ENCODE data around the gene DUOXA2. TPM values are rescaled to one million over a fixed set of nuclear protein-coding genes. Genes with fewer than 3 reads are reported as not detected.
"Not testable (repeated sequence)": the region's sequence is repeated elsewhere in the genome, so short reads cannot be mapped to it uniquely, and the experiment has no call there.

The DUOXA2 gene
- total RNA-seq: 100 to 1,000 TPM in 1 of 5 donors, 10 to 100 TPM in 2, 1 to 10 TPM in 1, not detected in 1; 1.3 to 119 (median 28.0) TPM
- 10 to 100 TPM in 2 of 3 donors, 1 to 10 TPM in 1; 8.9 to 43.3 (median 25.0) TPM for polyA plus RNA-seq
- long read RNA-seq, donor 1: 0 reads
- long read RNA-seq, donor 2: 0 reads
- long read RNA-seq, donor 3: 0 reads
- long read RNA-seq, donor 4: 0 reads
- long read RNA-seq, donor 5: 0 reads
- long read RNA-seq, donor 6, partial matches to known transcripts: 0 of 1 reads
- long read RNA-seq, donor 6, other reads (novel, unspliced or antisense): 0 of 1 reads
- long read RNA-seq, donor 7: 0 reads
- long read RNA-seq, donor 8: 0 reads
- long read RNA-seq, donor 9: 0 reads
- long read RNA-seq, donor 10: 0 reads

DNA sequence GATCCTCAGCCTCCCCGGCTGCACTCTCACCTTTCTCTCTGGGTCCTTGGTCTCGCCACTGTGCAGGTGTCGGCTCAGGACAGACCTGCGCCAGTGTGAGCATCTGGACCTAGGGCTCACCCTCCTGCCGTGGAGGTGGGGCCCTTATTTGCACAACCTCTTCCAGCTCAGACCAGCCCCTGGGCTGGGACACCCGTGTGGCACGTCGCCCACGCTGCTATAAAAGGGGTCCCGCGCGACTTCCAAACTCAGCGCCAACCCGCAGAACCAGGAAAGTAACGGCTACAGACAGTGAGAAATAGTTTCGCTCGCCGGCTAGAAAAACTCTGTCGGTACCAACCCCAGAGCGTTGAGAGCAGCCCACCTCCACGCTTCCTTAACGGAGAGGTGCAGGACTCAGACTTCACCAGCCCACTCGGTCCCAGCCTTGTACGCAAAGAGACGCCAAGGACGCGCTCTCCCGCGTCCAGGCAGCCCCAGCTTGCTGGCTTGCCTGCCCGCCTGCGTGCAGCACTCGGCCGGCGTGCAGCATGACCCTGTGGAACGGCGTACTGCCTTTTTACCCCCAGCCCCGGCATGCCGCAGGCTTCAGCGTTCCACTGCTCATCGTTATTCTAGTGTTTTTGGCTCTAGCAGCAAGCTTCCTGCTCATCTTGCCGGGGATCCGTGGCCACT is at the start of gene DUOXA2, which contains the start of gene DUOX2:
TSS of gene DUOXA2 (plus strand) at position 251 of the 675 bp plus-strand sequence. CDS start at position 531, 280 bp downstream.
TSS of gene DUOX2 (minus strand) at position 97 of the 675 bp plus-strand sequence. CDS start 761 bp downstream, outside the sequence.
- peak; percentile 27 to 74 for DNase-seq
- peak within 1 kb of the TSS; percentile 19 to 52 (median 36) for H3K4me3 ChIP-seq

DNA sequence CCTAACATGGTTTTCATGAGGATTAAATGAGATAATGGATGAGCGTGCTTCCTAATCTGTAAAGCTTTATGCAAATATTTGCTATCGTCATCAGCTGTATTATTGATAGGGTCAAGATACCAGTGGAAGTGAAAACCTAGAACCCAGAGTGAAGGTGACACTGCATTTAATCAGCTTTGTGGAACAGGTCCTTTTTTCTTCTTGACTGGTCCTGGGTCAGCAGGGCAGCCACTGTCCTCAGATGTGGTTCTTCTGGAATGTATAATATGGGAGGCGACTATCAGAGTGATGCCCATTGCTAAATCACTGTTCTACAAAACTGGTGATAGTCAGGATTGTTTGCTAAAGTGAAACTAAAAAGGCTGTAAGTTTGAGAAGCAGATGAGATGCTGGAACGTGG is 49.7 kb upstream of the DUOXA2 start:
- TF ChIP-seq, protein P1, sequence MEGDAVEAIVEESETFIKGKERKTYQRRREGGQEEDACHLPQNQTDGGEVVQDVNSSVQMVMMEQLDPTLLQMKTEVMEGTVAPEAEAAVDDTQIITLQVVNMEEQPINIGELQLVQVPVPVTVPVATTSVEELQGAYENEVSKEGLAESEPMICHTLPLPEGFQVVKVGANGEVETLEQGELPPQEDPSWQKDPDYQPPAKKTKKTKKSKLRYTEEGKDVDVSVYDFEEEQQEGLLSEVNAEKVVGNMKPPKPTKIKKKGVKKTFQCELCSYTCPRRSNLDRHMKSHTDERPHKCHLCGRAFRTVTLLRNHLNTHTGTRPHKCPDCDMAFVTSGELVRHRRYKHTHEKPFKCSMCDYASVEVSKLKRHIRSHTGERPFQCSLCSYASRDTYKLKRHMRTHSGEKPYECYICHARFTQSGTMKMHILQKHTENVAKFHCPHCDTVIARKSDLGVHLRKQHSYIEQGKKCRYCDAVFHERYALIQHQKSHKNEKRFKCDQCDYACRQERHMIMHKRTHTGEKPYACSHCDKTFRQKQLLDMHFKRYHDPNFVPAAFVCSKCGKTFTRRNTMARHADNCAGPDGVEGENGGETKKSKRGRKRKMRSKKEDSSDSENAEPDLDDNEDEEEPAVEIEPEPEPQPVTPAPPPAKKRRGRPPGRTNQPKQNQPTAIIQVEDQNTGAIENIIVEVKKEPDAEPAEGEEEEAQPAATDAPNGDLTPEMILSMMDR (IDR thresholded peaks at IDR 0.05): no peak
- TF ChIP-seq POLR2AphosphoS5 (IDR thresholded peaks at IDR 0.05) (no peak), POLR2A (IDR thresholded peaks at IDR 0.05) (no peak), EP300 (IDR thresholded peaks at IDR 0.05) (no peak)
- Histone ChIP-seq H3K36me3 (peaks cover 0 to 24% (median 16%) of the 10 kb centered on the region in 4 donors), H3K27me3 (no peaks in the 10 kb centered on the region), H3K4me1 (peaks cover 0 to 10% (median 6%) of the 10 kb centered on the region in 4 donors), H3K27ac (peak overlapping the region in 1 of 5 donors; percentile 43), H3K9me3 (no peaks in the 10 kb centered on the region), H3K4me3 (no peak overlapping the region)
- DNase-seq: peak; percentile 13 to 40
- 36 to 57% (median 52%) methylated on average over 4 of the region's 4 CpGs for WGBS, 5 donors
- intact Hi-C loops (cut with DNase I; ENCODE audit: low total_unique reads): no loop called here

More for the DNA sequence above, at the start of gene DUOXA2, which contains the start of gene DUOX2:
- WGBS, 5 donors: 1 to 2% (median 2%) methylated on average over 32 to 42 of the region's 42 CpGs
- H3K36me3 ChIP-seq: no peaks in the 10 kb centered on the region
- H3K27ac ChIP-seq: peak within 1 kb of the TSS in 2 of 5 donors; percentile 36 to 56
- TF ChIP-seq POLR2AphosphoS5 (IDR thresholded peaks at IDR 0.05) (peak in 2 of 3 donors; percentile 39 to 69), POLR2A (IDR thresholded peaks at IDR 0.05) (no peak)
- intact Hi-C loops (cut with DNase I; ENCODE audit: low total_unique reads): no loop called here
- peaks cover 36 to 99% (median 74%) of the 10 kb centered on the region in 3 donors for H3K27me3 ChIP-seq
- peaks cover 38 to 62% (median 58%) of the 10 kb centered on the region in 4 donors for H3K4me1 ChIP-seq
- no peaks in the 10 kb centered on the region for H3K9me3 ChIP-seq

DNA sequence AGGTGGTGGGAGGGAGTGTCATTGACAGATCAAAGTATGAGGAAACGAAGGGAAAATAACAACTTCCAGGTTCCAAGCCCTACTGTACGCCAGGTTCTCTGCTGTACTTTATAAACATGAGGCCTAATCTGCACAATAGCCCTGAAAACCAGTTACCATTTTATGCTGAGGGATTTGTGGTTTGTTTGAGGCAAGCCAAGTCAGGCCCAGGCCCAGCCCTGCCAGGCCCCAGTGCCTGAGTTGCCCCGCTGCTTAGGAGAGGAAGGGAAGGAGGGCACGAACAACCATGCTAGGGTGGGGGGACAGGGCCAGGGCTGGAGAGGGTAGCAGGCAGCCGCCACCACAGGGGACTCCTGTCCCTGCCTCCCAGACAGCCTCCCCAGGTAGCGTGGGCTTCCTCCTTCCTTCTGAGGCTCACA is 44.2 kb upstream of the DUOXA2 start:
- intact Hi-C loops (cut with DNase I; ENCODE audit: low total_unique reads); H3K4me3 ChIP-seq; H3K27me3 ChIP-seq; H3K9me3 ChIP-seq; H3K4me1 ChIP-seq: not testable (repeated sequence)
- peak in 1 of 2 donors; percentile 36 for DNase-seq
- H3K27ac ChIP-seq: peak overlapping the region in 4 of 5 donors; percentile 36 to 78 (median 70)
- H3K36me3 ChIP-seq: peaks cover 0 to 19% (median 10%) of the 10 kb centered on the region in 4 donors
- WGBS, 5 donors: 49 to 74% (median 70%) methylated on average over 2 to 6 of the region's 6 CpGs

DNA sequence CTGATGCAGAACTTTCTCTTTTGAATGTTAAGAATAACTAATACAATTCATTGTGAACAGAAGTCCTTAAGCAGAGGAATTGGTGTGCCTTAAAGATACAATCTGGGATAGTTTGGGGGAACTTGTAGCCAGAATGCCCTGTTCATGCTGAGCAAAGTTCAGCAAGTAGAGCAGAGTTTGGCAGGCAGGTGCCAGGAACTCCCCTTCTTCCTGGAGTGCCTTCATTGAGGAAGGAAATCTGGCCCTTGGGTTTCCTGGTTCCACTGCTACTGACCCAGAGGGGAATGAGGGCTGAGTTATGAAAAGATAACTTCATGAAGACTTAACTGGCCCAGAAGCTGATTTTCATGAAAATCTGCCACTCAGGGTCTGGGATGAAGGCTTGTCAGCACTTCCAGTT is 40.5 kb upstream of the DUOXA2 start:
- H3K27ac ChIP-seq: peak overlapping the region in 2 of 5 donors; percentile 60
- H3K9me3 ChIP-seq; DNase-seq; intact Hi-C loops (cut with DNase I; ENCODE audit: low total_unique reads); H3K27me3 ChIP-seq; H3K4me1 ChIP-seq; H3K4me3 ChIP-seq: not testable (repeated sequence)
- H3K36me3 ChIP-seq: peaks cover 0 to 10% (median 4%) of the 10 kb centered on the region in 4 donors

DNA sequence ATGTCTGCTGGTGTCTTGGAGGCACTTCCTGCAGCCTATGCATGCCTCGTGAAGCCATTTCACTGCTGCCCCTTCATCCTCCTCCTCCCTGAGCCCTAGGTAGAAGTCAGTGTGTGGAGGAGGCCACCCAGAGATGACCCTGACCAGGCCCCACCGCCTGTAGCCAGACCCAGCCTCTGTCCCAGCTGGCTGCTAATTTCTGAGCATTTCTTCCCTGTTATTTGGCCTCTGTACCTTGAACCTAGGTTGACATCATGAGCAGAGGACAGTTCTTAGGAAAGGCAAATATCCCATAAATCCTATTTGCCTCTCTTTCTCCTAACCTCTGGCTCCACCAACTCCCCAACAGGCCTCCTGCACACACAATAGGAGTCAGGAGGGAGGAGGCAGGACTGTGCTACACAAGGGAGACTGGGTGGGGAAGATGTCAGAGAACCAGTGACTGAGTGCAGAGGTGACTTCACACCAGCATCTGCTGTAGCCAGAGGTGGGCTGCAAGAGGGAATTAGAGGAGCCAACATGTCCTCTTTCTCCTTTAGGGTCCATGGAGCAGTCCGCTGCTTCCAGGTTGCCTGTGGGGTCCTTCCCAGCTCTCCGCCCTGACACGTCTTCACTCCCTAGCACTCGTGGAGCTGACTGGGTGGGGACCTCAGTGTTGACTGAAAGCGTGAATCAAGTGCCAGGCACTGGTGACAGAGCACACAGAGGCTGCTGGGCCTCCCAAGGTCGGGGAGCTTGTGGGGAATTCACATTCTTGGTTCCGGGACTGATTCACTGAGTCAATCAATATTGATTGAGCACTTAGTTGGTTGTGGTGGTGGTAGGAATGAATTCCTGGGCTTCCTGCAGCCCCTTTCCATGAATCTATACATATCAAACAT is 38.4 kb upstream of the DUOXA2 start:
- H3K27me3 ChIP-seq; DNase-seq; H3K36me3 ChIP-seq; intact Hi-C loops (cut with DNase I; ENCODE audit: low total_unique reads); H3K4me1 ChIP-seq; H3K9me3 ChIP-seq; H3K4me3 ChIP-seq: not testable (repeated sequence)
- 74 to 100% (median 83%) methylated on average over 1 of the region's 9 CpGs; no CpG with 5 or more reads in 2 of the 5 donors for WGBS, 5 donors
- H3K27ac ChIP-seq: peak overlapping the region in 3 of 5 donors; percentile 56 to 70 (median 58)

DNA sequence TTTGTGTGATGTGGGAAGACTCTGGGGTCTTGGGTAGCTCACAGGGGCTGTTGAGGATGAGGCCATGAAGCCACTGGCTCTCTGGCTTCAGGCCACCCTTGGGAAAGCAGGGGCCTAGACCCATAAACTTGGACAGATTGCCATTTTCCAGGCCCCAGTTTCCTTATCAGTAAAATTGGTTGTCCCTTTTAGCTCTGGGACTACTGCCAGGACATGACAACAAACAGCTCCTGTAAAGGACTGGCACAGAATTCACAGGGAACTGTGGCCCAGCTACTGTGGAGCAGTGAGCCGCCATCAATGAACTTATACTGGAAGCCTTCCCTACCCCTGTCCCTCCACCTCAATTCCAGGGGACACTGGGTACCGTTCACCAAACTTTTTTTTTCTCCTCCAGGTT is 36.7 kb upstream of the DUOXA2 start:
- peak in 1 of 3 donors; percentile 36 for TF ChIP-seq POLR2AphosphoS5 (IDR thresholded peaks at IDR 0.05)
- Histone ChIP-seq H3K27ac (peak overlapping the region; percentile 49 to 88 (median 78)), H3K4me1 (peaks cover 4 to 12% (median 6%) of the 10 kb centered on the region in 4 donors)
- 37 to 56% (median 45%) methylated on average over 2 of the region's 2 CpGs; no CpG with 5 or more reads in 1 of the 5 donors for WGBS, 5 donors
- H3K9me3 ChIP-seq; H3K27me3 ChIP-seq; intact Hi-C loops (cut with DNase I; ENCODE audit: low total_unique reads); H3K4me3 ChIP-seq; H3K36me3 ChIP-seq: not testable (repeated sequence)
- peak in 1 of 2 donors; percentile 63 for DNase-seq

DNA sequence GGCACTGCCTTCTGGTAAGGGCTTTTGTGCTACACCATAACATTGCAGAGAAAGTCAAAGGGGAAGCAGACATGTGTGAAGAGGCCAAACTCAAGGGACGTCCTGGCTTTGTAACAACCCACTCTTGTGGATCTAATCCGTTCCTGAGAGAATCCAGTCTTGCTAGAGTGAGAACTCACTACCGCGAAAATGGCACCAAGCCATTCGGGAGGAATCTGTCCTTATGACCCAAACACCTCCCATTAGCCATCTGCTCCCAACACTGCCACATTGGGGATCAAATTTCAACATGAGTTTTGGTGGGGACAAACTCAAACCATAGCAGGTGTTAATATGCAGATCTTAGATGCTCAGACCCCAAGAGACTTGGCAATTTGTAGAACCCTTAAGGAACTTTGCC is 34.9 kb upstream of the DUOXA2 start:
- peaks cover 13 to 19% (median 16%) of the 10 kb centered on the region in 4 donors for H3K4me1 ChIP-seq
- H3K4me3 ChIP-seq; H3K9me3 ChIP-seq; H3K27me3 ChIP-seq; intact Hi-C loops (cut with DNase I; ENCODE audit: low total_unique reads); H3K36me3 ChIP-seq: not testable (repeated sequence)
- peak in 1 of 2 donors; percentile 25 for DNase-seq
- 69 to 78% (median 75%) methylated on average over 5 of the region's 5 CpGs for WGBS, 5 donors
- H3K27ac ChIP-seq: peak overlapping the region in 4 of 5 donors; percentile 40 to 73 (median 57)

DNA sequence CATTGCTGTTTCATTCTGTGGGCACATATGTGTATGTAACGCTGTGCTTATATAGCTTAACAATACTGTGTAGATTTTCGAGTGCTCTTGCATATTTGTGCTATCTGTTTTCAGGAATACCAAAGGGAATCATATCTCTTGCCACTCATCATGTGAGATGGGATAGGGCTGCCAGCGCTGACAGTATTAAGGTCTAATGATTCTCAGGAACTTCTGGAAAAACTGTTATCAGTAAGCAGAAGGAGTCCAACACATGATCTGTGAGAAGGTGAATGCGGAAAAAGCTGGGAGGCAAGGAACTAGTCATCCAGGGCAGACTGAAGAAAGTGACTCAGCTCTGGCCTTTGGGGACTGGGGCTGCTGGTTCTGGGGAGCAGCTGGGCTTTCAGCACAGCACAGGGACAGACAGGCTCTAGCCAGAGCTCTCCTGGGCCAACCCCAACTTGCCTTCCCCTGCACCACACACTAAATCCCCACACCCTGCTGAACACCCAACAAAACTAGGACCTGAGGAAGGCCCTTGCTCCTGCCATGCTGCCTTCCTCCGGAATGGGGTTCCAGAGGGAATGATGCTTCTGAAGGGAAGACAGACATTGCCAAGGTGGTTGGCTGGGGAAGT is 34.4 kb upstream of the DUOXA2 start:
- H3K4me3 ChIP-seq; H3K27me3 ChIP-seq; H3K9me3 ChIP-seq; intact Hi-C loops (cut with DNase I; ENCODE audit: low total_unique reads); H3K36me3 ChIP-seq: not testable (repeated sequence)
- WGBS, 5 donors: 74 to 81% (median 77%) methylated on average over 5 of the region's 5 CpGs
- Histone ChIP-seq H3K4me1 (peaks cover 13 to 21% (median 18%) of the 10 kb centered on the region in 4 donors), H3K27ac (peak overlapping the region; percentile 2 to 77 (median 64))
- DNase-seq: peak in 1 of 2 donors; percentile 24

DNA sequence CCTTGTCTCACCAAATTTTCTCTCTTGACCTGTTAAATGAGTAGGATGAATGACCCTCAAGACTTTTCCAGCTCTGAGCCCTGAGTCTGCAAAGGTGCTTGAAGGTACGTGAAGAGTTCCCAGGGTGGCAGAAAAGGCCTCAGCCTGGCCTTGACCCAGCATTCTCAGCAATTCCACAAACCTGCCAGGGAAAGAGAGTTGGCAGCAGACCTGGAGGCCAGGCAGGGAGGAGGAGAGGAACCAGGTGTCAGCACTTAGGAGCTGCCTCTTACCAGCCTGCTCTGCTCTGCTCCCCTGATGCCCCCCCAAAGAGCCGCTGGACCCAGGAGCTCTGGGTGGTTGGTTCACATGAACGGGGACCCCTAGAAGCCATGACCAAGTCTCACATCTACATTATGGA is 33.5 kb upstream of the DUOXA2 start:
- peak in 1 of 2 donors; percentile 61 for DNase-seq
- 85 to 100% (median 90%) methylated on average over 2 to 3 of the region's 3 CpGs for WGBS, 5 donors

More for the DNA sequence above, 33.5 kb upstream of the DUOXA2 start:
- H3K4me3 ChIP-seq; H3K36me3 ChIP-seq; intact Hi-C loops (cut with DNase I; ENCODE audit: low total_unique reads); H3K9me3 ChIP-seq; H3K27me3 ChIP-seq: not testable (repeated sequence)
- peaks cover 13 to 29% (median 19%) of the 10 kb centered on the region in 4 donors for H3K4me1 ChIP-seq
- peak overlapping the region in 2 of 5 donors; percentile 57 to 64 for H3K27ac ChIP-seq

Measured in stomach (tissue), 19 donors.